HG02840 (cell line): ENCODE measurements around the gene CRADD.
"Not testable (repeated sequence)": the region's sequence is repeated elsewhere in the genome, so short reads cannot be mapped to it uniquely, and the experiment has no call there.

Source experiments
- ATAC-seq: cut with Tn5 transposase; IDR thresholded peaks from one replicate; pipeline ENCODE4 v1.9.1; 2021; ENCODE audit warnings: mild to moderate bottlenecking, moderate library complexity, moderate number of reproducible peaks; ENCODE audit not compliant: unreplicated experiment, low FRiP score

The CRADD gene

GRCh38 chr12:93857279-93857938 lies 180.2 kb downstream of the CRADD start:
- ATAC-seq, result no peak

GRCh38 chr12:93857991-93858447 lies 180.8 kb downstream of the CRADD start:
- no peak for ATAC-seq

- no peak for ATAC-seq
These were observed 183.6 kb downstream of the CRADD start for GRCh38 chr12:93860668-93861373.

GRCh38 chr12:93862424-93862823 lies 185.2 kb downstream of the CRADD start:
- ATAC-seq, result no peak

- ATAC-seq, result no peak
These were observed 188.6 kb downstream of the CRADD start for GRCh38 chr12:93865751-93866150.

- ATAC-seq, result no peak
These were observed 191.6 kb downstream of the CRADD start for GRCh38 chr12:93868771-93869170.

- ATAC-seq, result no peak
These were observed 193.0 kb downstream of the CRADD start for GRCh38 chr12:93870020-93870795.

GRCh38 chr12:93871566-93871965 lies 194.4 kb downstream of the CRADD start:
- ATAC-seq, result not testable (repeated sequence)

GRCh38 chr12:93873561-93873960 lies 196.4 kb downstream of the CRADD start:
- ATAC-seq, result no peak

GRCh38 chr12:93875157-93875556 lies 198.0 kb downstream of the CRADD start:
- ATAC-seq, result no peak

GRCh38 chr12:93876360-93876759 lies 199.2 kb downstream of the CRADD start:
- ATAC-seq, result no peak

- no peak for ATAC-seq
These were observed 200.3 kb downstream of the CRADD start for GRCh38 chr12:93877446-93877845.

GRCh38 chr12:93879476-93880421 lies 202.6 kb downstream of the CRADD start:
- no peak for ATAC-seq

- ATAC-seq, result no peak
These were observed 203.8 kb downstream of the CRADD start for GRCh38 chr12:93880853-93881522.

GRCh38 chr12:93882763-93883162 lies 205.6 kb downstream of the CRADD start:
- ATAC-seq, result no peak

GRCh38 chr12:93883436-93884154 lies 206.4 kb downstream of the CRADD start:
- no peak for ATAC-seq

GRCh38 chr12:93884794-93885460 lies 207.8 kb downstream of the CRADD start:
- ATAC-seq, result no peak

GRCh38 chr12:93885973-93886532 lies 208.9 kb downstream of the CRADD start:
- ATAC-seq, result not testable (repeated sequence)
